Right cardiac atrium (tissue), 5 donors: ENCODE results near the gene SLC13A2. TPM values are rescaled to one million over a fixed set of nuclear protein-coding genes. Genes with fewer than 3 reads are reported as not detected.
"Not testable (repeated sequence)": the region's sequence is repeated elsewhere in the genome, so short reads cannot be mapped to it uniquely, and the experiment has no call there.

Experiments
- ATAC-seq, 2 donors: fragments of 200-7000 bp; cut with Tn5 transposase; one replicate each; pipeline versions ENCODE4 v1.8.0 to v1.9.1; 2020; ENCODE audit warnings: moderate library complexity in 2 of 2, mild to moderate bottlenecking in 1 of 2
- DNase-seq, 3 donors: peaks; one replicate each; pipeline ENCODE4 v3.0.0-alpha.2; 2020
- H3K27ac ChIP-seq: one replicate; pipeline ENCODE4 v1.5.1; 2013; ENCODE audit warnings: mild to moderate bottlenecking, low read length, control low read depth, moderate library complexity
- H3K27me3 ChIP-seq: one replicate; pipeline ENCODE4 v1.6.1; 2013; ENCODE audit not compliant: control insufficient read depth, insufficient read depth
- H3K4me1 ChIP-seq: one replicate; pipeline ENCODE4 v1.6.1; 2013; ENCODE audit warnings: low read length; ENCODE audit not compliant: control insufficient read depth, insufficient read depth
- H3K4me3 ChIP-seq: one replicate; pipeline ENCODE4 v1.5.1; 2013; ENCODE audit warnings: low read length, control low read depth
- H3K9me3 ChIP-seq: one replicate; pipeline ENCODE4 v1.6.1; 2013; ENCODE audit warnings: low read length; ENCODE audit not compliant: control insufficient read depth
- WGBS: extraction: QIAGEN DNeasy Blood & Tissue Kit; methylation state at CpG from one replicate; pipeline ENCODE4 v1.1.7; 2013; 5-methylcytosine and 5-hydroxymethylcytosine counted together
- intact Hi-C, 4 donors: fragments of 100-400 bp; cut with DNase I; formaldehyde crosslinking; loops; one replicate each; pipeline versions ENCODE4 v1.11.0 to v1.14.0; 2022 to 2023
- polyA plus RNA-seq: library from polyadenylated mRNA; stranded (reverse); fragments of 200-250 nt; gene quantifications from one replicate; pipeline ENCODE4 v1.2.3, GENCODE V29; 2013
- total RNA-seq, 4 donors: library from RNA; stranded (reverse); fragmentation: NEBNext Ultra II Directional; extraction: Animal tissue kit (Norgen Biotek cat#: 25700); gene quantifications; one replicate each; pipeline ENCODE4 v1.2.1, GENCODE V29; 2021
- donor health status: healthy with polysubstance abuse.
- donor health status: DM: no; HTN: yes; CAD: no.
- donor health status: DM: no; HTN: no; CAD: no.
- donor health status: DM: no; HTN: yes; CAD: no; lungs with severe emphysema.
- donor health status: DM: yes; HTN: yes; CAD: no.

Gene SLC13A2
- total and polyA plus RNA-seq, 5 donors: not detected

GRCh38 chr17:28457890-28458289 is 15.6 kb upstream of the SLC13A2 start:
- no peaks in the 10 kb centered on the region for H3K27me3 ChIP-seq
- ATAC-seq (no peak), DNase-seq (no peak)
- 90% methylated on average over 6 of the region's 6 CpGs for WGBS
- no peaks in the 10 kb centered on the region for H3K9me3 ChIP-seq
- no peak overlapping the region for H3K4me3 ChIP-seq
- intact Hi-C loops: no loop called here
- H3K4me1 ChIP-seq: no peaks in the 10 kb centered on the region
- no peak overlapping the region for H3K27ac ChIP-seq

GRCh38 chr17:28458881-28459280 is 14.6 kb upstream of the SLC13A2 start:
- H3K27ac ChIP-seq, DNase-seq, H3K4me3 ChIP-seq, intact Hi-C loops, H3K4me1 ChIP-seq, ATAC-seq, H3K27me3 ChIP-seq, H3K9me3 ChIP-seq: not testable (repeated sequence)
- WGBS: 96% methylated on average over 30 of the region's 32 CpGs

- Histone ChIP-seq H3K4me1 (no peaks in the 10 kb centered on the region), H3K27me3 (no peaks in the 10 kb centered on the region), H3K4me3 (no peak overlapping the region), H3K27ac (no peak overlapping the region), H3K9me3 (no peaks in the 10 kb centered on the region)
- intact Hi-C loops: no loop called here
- ATAC-seq (no peak), DNase-seq (no peak)
- WGBS: 90% methylated on average over 10 of the region's 10 CpGs
Observed at GRCh38 chr17:28460901-28461300, 12.5 kb upstream of the SLC13A2 start.

GRCh38 chr17:28466001-28466400 is 7.4 kb upstream of the SLC13A2 start:
- intact Hi-C loops: no loop called here
- ATAC-seq: no peak

GRCh38 chr17:28466521-28467048 is 6.9 kb upstream of the SLC13A2 start:
- ATAC-seq (peak in 1 of 2 donors; percentile 25), DNase-seq (no peak)
- Histone ChIP-seq H3K4me3 (no peak overlapping the region), H3K4me1 (peaks cover 4% of the 10 kb centered on the region), H3K27ac (no peak overlapping the region), H3K27me3 (no peaks in the 10 kb centered on the region), H3K9me3 (no peaks in the 10 kb centered on the region)
- WGBS: 24% methylated on average over 5 of the region's 5 CpGs
- intact Hi-C loops: no loop called here

More at GRCh38 chr17:28466001-28466400, 7.4 kb upstream of the SLC13A2 start:
- H3K4me1 ChIP-seq: peaks cover 4% of the 10 kb centered on the region
- no peaks in the 10 kb centered on the region for H3K9me3 ChIP-seq
- no peak for DNase-seq
- 47% methylated on average over 9 of the region's 9 CpGs for WGBS
- no peaks in the 10 kb centered on the region for H3K27me3 ChIP-seq
- no peak overlapping the region for H3K27ac ChIP-seq
- no peak overlapping the region for H3K4me3 ChIP-seq

- ATAC-seq (no peak), DNase-seq (no peak)
- Histone ChIP-seq H3K27me3 (no peaks in the 10 kb centered on the region), H3K4me3 (no peak overlapping the region), H3K9me3 (no peaks in the 10 kb centered on the region), H3K27ac (no peak overlapping the region), H3K4me1 (peaks cover 4% of the 10 kb centered on the region)
- intact Hi-C loops: no loop called here
- WGBS: 62% methylated on average over 17 of the region's 17 CpGs
Observed at GRCh38 chr17:28467456-28468025, 5.9 kb upstream of the SLC13A2 start.

- DNase-seq, H3K27ac ChIP-seq, H3K4me3 ChIP-seq, intact Hi-C loops, H3K4me1 ChIP-seq, H3K9me3 ChIP-seq, ATAC-seq, H3K27me3 ChIP-seq: not testable (repeated sequence)
- 68% methylated on average over 20 of the region's 20 CpGs for WGBS
Observed at GRCh38 chr17:28468033-28468735, 5.3 kb upstream of the SLC13A2 start.

- ATAC-seq: no peak
- Histone ChIP-seq H3K27me3 (no peaks in the 10 kb centered on the region), H3K27ac (no peak overlapping the region), H3K4me1 (peaks cover 4% of the 10 kb centered on the region), H3K9me3 (no peaks in the 10 kb centered on the region), H3K4me3 (no peak overlapping the region)
- DNase-seq: no peak
- intact Hi-C loops: no loop called here
Observed at GRCh38 chr17:28468781-28469180, 4.7 kb upstream of the SLC13A2 start.

GRCh38 chr17:28469376-28469775 is 4.1 kb upstream of the SLC13A2 start:
- Histone ChIP-seq H3K9me3 (no peaks in the 10 kb centered on the region), H3K27me3 (no peaks in the 10 kb centered on the region), H3K27ac (no peak overlapping the region), H3K4me1 (peaks cover 4% of the 10 kb centered on the region), H3K4me3 (no peak overlapping the region)
- 62% methylated on average over 8 of the region's 8 CpGs for WGBS
- DNase-seq: no peak
- intact Hi-C loops: no loop called here
- ATAC-seq: no peak

- 83% methylated on average over 7 of the region's 7 CpGs for WGBS
- intact Hi-C loops: no loop called here
- ATAC-seq: no peak
Observed at GRCh38 chr17:28470266-28470913, 3.1 kb upstream of the SLC13A2 start.

GRCh38 chr17:28470914-28471366 is 2.5 kb upstream of the SLC13A2 start:
- H3K4me1 ChIP-seq: peaks cover 4% of the 10 kb centered on the region
- intact Hi-C loops: no loop called here
- H3K9me3 ChIP-seq: no peaks in the 10 kb centered on the region
- ATAC-seq (no peak), DNase-seq (no peak)
- H3K4me3 ChIP-seq: no peak overlapping the region
- 43% methylated on average over 3 of the region's 3 CpGs for WGBS
- H3K27ac ChIP-seq: no peak overlapping the region
- no peaks in the 10 kb centered on the region for H3K27me3 ChIP-seq

More at GRCh38 chr17:28470266-28470913, 3.1 kb upstream of the SLC13A2 start:
- Histone ChIP-seq H3K27me3 (no peaks in the 10 kb centered on the region), H3K4me3 (no peak overlapping the region), H3K9me3 (no peaks in the 10 kb centered on the region), H3K4me1 (peaks cover 4% of the 10 kb centered on the region), H3K27ac (no peak overlapping the region)
- no peak for DNase-seq
